ENCODE measurements around the gene CRYBB1.

The CRYBB1 gene

GRCh38 chr22:26581633-26582168 lies 36.1 kb downstream of the CRYBB1 start:
- ATAC-seq: no peak
- no peak for TF ChIP-seq SNAI2 (CRISPR knock-in tag; IDR thresholded peaks at IDR 0.05)

GRCh38 chr22:26581026-26581425 lies 36.8 kb downstream of the CRYBB1 start:
- ATAC-seq: no peak
- TF ChIP-seq OSR1 (CRISPR knock-in tag; IDR thresholded peaks at IDR 0.05) (no peak), ZC3H10 (CRISPR knock-in tag; IDR thresholded peaks at IDR 0.05) (no peak), PPARA (CRISPR knock-in tag; IDR thresholded peaks at IDR 0.05; ENCODE audit: borderline replicate concordance) (no peak), TOX (CRISPR knock-in tag; IDR thresholded peaks at IDR 0.05; ENCODE audit: borderline replicate concordance) (no peak), ZNF70 (CRISPR knock-in tag; IDR thresholded peaks at IDR 0.05) (no peak), ZNF565 (CRISPR knock-in tag; conservative IDR thresholded peaks at IDR 0.05; ENCODE audit: low read depth) (no peak), TCF4 (CRISPR knock-in tag; IDR thresholded peaks at IDR 0.05; ENCODE audit: borderline replicate concordance) (no peak), ESRRG (CRISPR knock-in tag; IDR thresholded peaks at IDR 0.05) (no peak), ZFP3 (CRISPR knock-in tag; IDR thresholded peaks at IDR 0.05) (no peak), ZFP30 (CRISPR knock-in tag; IDR thresholded peaks at IDR 0.05) (no peak), ZNF8 (CRISPR knock-in tag; IDR thresholded peaks at IDR 0.05) (no peak), CSDC2 (CRISPR knock-in tag; IDR thresholded peaks at IDR 0.05) (no peak), TSHZ2 (CRISPR knock-in tag; IDR thresholded peaks at IDR 0.05) (no peak), SNAI2 (CRISPR knock-in tag; IDR thresholded peaks at IDR 0.05) (no peak)
- TF ChIP-seq, protein P1, sequence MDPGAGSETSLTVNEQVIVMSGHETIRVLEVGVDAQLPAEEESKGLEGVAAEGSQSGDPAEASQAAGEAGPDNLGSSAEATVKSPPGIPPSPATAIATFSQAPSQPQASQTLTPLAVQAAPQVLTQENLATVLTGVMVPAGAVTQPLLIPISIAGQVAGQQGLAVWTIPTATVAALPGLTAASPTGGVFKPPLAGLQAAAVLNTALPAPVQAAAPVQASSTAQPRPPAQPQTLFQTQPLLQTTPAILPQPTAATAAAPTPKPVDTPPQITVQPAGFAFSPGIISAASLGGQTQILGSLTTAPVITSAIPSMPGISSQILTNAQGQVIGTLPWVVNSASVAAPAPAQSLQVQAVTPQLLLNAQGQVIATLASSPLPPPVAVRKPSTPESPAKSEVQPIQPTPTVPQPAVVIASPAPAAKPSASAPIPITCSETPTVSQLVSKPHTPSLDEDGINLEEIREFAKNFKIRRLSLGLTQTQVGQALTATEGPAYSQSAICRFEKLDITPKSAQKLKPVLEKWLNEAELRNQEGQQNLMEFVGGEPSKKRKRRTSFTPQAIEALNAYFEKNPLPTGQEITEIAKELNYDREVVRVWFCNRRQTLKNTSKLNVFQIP (CRISPR knock-in tag; IDR thresholded peaks at IDR 0.05; ENCODE audit: borderline replicate concordance, low read depth): no peak
- TF ChIP-seq, protein P2, sequence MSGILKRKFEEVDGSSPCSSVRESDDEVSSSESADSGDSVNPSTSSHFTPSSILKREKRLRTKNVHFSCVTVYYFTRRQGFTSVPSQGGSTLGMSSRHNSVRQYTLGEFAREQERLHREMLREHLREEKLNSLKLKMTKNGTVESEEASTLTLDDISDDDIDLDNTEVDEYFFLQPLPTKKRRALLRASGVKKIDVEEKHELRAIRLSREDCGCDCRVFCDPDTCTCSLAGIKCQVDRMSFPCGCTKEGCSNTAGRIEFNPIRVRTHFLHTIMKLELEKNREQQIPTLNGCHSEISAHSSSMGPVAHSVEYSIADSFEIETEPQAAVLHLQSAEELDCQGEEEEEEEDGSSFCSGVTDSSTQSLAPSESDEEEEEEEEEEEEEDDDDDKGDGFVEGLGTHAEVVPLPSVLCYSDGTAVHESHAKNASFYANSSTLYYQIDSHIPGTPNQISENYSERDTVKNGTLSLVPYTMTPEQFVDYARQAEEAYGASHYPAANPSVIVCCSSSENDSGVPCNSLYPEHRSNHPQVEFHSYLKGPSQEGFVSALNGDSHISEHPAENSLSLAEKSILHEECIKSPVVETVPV (CRISPR knock-in tag; IDR thresholded peaks at IDR 0.05): no peak
- TF ChIP-seq, protein P3, sequence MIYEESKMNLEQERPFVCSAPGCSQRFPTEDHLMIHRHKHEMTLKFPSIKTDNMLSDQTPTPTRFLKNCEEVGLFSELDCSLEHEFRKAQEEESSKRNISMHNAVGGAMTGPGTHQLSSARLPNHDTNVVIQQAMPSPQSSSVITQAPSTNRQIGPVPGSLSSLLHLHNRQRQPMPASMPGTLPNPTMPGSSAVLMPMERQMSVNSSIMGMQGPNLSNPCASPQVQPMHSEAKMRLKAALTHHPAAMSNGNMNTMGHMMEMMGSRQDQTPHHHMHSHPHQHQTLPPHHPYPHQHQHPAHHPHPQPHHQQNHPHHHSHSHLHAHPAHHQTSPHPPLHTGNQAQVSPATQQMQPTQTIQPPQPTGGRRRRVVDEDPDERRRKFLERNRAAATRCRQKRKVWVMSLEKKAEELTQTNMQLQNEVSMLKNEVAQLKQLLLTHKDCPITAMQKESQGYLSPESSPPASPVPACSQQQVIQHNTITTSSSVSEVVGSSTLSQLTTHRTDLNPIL (CRISPR knock-in tag; IDR thresholded peaks at IDR 0.05; ENCODE audit: low read depth): no peak

DNA sequence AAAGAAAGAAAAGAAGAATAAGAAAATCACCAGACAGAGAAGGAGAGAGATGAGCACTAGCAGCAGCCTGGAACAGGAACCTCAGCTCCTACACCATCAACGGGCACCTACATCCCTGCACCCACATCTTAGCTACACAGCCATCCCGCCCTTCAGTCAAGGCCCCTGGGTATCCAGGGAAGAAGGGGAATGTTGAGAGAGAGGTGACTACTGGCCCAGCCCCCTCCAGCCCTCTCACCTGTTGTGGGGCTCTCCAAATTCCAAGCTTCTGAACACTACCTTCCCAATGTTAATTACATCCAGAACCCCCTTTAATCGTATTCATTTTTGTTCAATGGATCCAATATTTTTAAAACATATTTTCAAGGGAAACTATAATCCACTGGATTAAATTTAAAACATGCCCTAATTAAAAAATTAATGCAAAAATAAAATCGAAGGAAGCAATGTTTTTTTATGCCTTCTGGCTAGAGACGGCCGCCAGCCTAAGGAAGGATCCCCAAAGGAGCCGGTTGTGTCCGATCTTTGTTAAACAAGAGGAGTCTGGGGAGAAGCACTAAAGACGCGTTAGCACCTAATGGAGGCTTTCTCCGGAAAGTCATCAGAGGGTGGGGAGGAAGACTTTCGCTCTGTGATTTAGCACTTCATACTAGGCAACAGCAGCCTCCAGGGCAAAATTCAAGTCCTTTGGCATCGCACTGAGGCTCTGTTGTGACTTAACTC lies 37.4 kb downstream of the CRYBB1 start:
- ATAC-seq: no peak

More for the DNA sequence above, 37.4 kb downstream of the CRYBB1 start:
- TF ChIP-seq ZNF8 (CRISPR knock-in tag; IDR thresholded peaks at IDR 0.05) (no peak), ISL1 (CRISPR knock-in tag; IDR thresholded peaks at IDR 0.05) (no peak), ZFP3 (CRISPR knock-in tag; IDR thresholded peaks at IDR 0.05) (no peak), SNAI2 (CRISPR knock-in tag; IDR thresholded peaks at IDR 0.05) (no peak), OSR1 (CRISPR knock-in tag; IDR thresholded peaks at IDR 0.05) (no peak), ZNF565 (CRISPR knock-in tag; conservative IDR thresholded peaks at IDR 0.05; ENCODE audit: low read depth) (no peak), ZFP30 (CRISPR knock-in tag; IDR thresholded peaks at IDR 0.05) (no peak), ZNF70 (CRISPR knock-in tag; IDR thresholded peaks at IDR 0.05) (no peak), TSHZ2 (CRISPR knock-in tag; IDR thresholded peaks at IDR 0.05) (no peak), PATZ1 (CRISPR knock-in tag; IDR thresholded peaks at IDR 0.05; ENCODE audit: borderline replicate concordance) (no peak), TOX (CRISPR knock-in tag; IDR thresholded peaks at IDR 0.05; ENCODE audit: borderline replicate concordance) (no peak), ESRRG (CRISPR knock-in tag; IDR thresholded peaks at IDR 0.05) (no peak), CSDC2 (CRISPR knock-in tag; IDR thresholded peaks at IDR 0.05) (no peak)
- TF ChIP-seq, protein P3 (CRISPR knock-in tag; IDR thresholded peaks at IDR 0.05; ENCODE audit: low read depth): no peak
